ENCODE measurements around the gene LCN1.
"Not testable (repeated sequence)": the region's sequence is repeated elsewhere in the genome, so short reads cannot be mapped to it uniquely, and the experiment has no call there.

LCN1 gene

DNA sequence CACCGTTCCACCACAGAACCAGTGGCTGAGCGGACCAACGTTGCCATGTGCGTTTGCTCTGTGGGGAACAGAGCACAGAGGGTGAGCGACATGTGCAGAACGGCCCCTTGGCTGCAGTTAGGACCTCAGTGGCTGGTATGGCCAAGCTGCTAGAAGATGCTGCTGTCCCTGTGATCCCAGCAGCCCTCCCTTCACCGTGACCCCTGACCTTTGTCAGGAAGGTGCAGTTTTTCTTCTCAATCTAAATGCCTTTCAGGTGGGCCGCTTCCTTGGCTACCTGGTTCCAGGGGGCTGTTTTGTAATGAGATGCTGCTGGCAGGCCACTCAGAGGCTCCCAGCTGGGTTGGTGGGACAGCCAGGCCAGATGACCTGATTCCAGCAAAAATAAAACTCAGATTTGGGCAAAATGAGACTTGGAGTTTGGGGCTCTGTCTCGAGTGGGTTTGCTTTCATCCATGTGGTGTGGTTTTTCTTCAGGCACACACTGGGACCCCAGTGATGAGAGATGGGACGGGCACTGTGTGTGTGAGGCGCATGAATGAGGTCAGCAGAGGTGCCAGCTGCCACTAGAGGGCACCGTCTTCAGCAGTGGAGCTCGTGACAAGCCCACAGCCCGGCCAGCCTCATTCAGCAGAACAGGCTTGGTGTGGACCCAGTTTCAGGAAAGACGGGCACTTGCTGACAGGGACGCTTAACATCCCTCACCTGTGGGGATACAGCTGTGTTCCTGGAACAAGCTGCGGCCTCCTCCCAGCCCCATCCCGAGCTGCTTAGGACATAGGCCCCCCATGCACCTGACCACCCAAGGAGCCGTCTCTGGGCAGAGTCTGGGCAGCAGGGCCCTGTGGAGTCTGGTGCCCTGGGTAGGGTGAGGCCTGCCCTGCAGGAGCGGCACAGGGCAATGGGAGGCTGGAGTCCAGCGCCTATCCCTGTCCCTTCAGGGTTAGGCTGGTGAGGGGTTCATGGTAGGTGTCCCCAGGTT is 16.7 kb upstream of the LCN1 start:
- DNase-seq (ENCODE audit: low read depth, low spot score): peak; percentile 75

DNA sequence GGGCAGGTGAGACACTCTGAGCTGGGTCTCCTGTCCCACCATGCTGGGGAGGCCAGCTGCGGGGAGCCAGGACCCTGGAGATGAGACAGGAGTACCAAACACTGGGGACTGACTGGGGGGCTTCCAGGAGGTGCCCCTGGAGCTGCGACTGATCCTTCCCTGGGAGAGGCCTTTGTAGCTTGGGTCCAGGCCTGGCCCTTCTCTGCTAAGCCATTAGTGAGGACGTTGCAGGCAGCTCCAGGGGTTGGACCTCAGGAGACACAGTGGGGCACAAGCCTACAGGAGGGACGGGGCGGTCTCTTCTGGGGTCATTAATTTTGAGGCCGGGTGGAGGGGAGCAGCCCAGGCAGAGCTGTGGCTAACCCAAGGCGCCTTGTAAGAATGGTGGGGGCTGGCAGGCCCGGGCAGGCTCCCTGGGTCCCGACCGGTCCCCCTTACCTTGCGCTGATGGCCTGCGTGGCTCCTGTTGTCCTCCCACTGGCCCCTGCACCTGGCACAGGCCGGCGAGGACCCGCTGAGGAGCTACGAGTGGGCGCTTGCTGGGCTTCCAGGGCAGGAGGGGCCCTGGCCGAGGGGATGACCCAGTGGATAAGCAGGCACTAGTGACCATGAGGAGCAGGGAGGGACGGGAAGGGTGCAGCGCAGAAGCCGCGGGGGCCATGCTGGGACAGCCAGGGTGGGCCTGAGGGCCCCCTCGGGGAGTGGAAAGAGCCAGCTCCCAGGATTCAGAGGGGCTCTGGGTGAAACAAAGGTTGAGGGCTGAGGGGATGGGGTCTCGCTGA is 15.6 kb upstream of the LCN1 start:
- no peak for DNase-seq (ENCODE audit: low read depth, low spot score)

DNA sequence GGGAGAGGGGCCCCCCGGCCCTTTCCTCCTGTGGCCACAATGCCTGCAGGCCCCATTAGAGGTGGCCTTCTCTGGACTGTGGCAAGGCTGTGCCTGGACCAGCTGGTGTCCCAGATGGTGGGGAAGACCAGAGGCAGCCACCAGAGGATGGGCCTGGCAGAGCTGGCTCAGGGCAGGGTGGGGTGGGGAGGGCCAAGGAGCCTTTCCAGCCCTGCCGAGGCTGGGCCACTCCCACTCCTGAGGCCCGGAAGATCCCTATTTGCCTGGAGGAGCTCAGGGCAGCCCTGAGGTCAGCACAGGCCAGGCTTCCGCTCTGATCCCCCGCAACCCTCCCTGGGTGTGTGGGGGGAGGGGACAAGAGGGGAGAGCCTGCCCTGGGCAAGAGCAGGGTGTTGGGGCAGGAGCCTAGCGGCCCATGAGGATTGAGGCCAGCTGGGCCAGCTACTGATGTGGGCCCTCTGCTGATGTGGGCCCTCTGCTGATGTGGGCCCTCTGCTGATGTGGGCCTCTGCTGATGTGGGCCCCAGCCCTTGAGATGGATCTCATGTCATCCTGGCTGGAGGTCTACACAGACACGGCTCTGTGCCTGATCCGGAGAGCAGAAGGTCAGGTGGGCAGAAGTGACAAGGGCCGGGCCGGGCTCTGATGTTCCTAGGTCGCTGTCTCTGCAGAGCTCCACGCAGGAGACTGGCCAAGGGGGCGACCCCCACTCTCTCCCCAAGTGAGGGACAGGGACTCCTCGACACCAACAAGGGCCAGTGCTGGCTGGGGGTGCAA is 14.7 kb upstream of the LCN1 start:
- DNase-seq (ENCODE audit: low read depth, low spot score): no peak

DNA sequence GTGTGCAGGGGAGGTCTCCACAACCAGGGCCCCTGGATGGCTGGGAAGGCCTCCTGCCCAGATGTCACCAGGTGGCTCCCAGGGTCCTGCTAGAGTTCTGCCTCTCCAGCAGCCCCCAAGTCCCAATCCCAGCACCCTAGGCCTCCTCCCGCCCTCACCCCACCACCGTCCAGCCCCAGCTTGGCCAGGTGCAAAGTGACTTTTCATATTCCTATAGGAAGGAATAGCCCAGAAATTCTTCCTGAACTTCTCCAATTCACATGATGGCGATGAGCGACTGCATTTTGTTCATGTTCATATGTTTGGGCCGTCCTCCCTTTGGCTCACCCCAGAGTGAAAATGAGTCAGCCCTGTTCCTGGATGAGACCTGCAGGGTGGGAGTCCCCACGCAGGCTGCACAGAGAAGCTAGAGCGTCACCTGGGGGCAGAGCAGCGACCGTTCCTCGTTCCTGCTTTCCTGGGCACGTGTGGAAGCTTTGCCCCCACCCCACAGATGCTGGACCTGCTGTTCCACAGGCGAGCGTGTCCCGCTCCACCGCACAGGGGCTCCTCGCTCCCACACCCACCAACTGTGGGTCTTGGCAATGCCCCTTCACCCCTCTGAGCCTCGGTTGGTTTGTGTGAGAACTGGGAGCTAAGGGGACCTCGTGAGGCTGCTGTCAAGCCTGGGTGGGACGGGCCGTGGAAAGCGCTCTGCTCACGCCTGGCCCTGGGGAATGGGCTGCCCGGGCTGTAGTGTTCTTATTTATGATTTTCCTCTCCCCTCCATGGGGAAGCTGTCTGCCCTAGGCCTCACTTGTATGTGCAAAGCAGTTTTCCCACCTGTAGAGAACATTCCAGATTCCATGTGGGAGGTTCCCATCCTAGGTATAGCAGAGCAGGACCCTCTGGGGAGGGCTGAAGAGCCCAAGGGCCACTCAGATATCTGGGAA is 13.9 kb upstream of the LCN1 start:
- no peak for DNase-seq (ENCODE audit: low read depth, low spot score)

DNA sequence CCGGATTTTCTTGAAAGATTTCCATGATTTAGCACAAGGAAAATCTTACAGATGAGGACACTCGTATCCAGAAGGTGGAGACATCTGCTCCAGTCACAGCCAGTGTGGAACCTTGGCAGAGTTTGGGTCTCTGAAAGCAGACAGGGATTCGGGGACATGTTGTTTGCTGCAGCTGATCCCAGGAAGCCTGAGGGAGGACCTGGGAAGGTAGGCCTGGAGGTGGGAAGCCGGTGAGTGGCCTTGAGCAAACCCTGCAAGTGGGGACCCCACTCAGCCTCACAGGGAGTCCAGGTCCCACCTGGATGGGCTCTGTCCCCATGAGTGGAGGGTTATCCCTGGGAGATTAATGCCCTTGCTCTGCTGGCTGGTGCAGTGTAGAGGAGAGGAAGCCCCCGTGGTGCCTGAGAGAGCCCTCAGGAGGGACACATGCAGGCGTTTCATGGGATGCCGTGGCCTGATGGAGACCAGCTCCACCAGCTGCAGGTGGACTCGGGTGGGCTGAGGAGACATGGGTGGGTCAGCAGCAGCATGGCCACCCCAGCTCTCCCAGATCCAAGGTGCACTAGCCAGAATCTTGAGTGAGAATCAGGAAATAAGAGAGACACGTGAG is 12.9 kb upstream of the LCN1 start:
- DNase-seq (ENCODE audit: low read depth, low spot score): no peak

DNA sequence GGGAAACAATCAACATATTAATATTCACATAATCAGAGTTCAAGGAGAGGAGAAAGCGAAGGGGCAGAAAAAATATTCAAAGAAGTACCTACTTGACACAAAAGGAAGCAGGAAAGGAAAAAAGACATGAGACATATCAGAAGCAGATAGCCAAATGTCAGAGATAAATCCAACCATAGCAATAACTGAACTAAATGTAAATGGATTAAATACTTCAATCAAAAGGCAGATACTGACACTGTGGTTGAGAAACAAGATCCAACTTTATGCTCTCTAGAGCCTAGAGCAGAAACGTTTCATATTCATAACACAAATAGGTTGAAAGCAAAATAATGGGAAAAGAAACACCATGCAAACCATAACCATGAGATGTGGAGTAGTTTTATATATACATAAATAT is 11.8 kb upstream of the LCN1 start:
- no peak for DNase-seq (ENCODE audit: low read depth, low spot score)

DNA sequence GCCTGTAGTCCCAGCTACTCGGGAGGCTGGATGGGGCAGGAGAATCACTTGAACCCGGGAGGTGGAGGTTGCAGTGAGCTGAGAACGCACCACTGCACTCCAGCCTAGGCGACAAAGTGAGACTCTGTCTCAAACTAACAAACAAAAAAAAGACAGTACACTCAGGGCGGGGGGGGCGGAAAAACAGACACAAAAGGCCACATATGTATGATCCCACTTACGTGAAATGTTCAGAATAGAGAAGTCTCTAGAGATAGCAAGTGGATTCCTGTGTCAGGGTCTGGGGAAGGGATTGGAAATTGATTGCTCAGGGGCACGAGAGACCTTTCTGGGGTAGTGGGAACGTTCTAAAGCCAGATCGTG is 9.0 kb upstream of the LCN1 start:
- no peak for DNase-seq (ENCODE audit: low read depth, low spot score)

DNA sequence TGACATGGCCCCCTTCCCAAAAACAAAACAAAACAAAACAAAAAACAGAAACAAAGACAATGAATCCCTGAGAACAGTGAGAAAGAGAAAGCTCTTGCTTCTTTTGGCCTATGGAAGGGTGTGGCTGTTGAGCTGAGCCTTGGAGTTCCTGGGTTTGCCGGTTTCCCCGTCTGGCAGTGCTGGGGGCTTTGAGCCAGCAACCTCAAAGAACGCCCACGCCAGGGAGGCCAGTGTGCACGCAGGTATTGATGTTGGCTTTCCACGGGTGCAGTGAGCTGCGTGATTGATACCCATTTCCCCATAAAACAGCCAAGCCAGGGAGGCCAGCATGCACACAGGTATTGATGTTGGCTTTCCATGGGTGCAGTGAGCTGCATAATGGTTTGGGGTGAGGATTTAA is 8.3 kb upstream of the LCN1 start:
- peak; percentile 31 for DNase-seq (ENCODE audit: low read depth, low spot score)

DNA sequence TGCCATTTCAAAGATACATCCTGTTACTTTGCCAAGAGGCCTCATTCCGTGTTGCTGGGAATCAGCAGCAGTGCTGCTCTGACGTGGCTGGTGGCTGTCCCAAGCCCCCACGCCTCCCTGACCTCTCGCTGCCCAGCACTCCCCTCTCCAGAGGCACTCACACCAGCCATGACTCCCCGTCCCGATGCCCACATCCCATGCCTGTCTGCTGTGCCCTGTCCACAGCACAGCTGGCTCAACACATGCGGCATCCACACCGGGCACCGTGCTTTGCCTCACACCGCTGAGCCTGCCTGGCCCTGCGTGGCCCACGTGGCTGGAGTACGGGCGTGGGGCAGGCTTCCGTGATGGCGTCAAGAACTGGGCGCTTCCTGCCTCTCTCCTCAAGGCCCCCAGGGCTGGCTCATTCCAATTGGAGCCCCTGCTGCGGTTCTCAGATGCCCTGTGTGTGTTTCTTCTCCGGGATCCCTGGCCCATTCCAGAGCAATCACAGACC is 7.8 kb upstream of the LCN1 start:
- no peak for DNase-seq (ENCODE audit: low read depth, low spot score)

DNA sequence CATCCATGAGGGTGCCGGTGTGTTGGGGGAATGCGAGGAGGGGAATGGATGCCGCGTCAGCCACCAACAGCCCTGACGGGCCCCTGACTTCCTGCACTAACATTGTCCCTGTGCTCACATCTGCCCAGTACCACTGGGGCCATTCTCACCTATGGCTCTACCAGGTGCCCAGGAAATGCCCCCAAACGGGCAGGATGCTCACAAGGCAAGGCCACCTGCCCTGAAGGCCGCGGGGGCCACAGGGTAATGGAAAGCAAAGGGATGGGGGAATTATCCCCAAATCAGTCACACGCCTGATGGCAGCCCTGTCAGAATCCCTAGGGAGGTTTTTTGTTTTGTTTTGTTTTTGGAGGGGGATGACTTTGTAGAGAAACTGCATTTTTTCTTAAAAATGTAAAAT is 7.3 kb upstream of the LCN1 start:
- not testable (repeated sequence) for DNase-seq (ENCODE audit: low read depth, low spot score)

DNA sequence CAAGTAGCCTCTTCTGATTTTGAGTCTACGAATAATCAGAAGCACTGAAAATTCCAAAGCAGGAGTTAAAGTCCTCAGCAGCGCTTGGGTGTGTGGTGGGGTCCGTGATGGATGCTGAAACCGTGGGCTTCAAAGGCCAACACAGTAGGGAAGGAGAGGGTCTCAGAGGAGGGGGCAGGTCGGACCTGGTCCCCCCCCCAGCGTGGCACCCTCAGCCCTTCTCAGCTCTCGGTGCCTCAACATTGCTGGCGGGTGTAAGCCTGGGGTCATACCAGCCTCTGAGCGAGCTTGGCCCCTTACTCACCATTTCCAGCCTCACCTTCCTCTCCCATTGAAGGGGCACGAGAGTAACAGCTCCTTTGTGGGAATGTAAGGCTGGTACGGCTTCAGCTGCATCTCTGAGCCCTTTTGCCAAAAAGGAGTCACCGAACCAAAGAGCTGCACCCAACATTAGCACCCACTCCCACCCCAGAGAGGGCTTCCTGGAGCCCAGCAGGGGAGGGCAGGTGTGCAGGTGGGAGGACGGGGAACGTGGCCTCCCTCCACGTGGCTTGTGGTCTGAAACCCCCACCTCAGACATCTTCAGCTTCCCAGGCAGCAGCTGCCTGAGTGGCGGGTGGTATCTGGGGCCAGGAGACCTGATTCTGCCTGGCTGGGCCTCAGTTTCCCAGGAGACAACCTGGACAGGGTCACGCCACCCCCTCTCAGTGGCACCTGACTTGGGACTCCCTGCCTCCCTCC is 6.7 kb upstream of the LCN1 start:
- no peak for DNase-seq (ENCODE audit: low read depth, low spot score)

DNA sequence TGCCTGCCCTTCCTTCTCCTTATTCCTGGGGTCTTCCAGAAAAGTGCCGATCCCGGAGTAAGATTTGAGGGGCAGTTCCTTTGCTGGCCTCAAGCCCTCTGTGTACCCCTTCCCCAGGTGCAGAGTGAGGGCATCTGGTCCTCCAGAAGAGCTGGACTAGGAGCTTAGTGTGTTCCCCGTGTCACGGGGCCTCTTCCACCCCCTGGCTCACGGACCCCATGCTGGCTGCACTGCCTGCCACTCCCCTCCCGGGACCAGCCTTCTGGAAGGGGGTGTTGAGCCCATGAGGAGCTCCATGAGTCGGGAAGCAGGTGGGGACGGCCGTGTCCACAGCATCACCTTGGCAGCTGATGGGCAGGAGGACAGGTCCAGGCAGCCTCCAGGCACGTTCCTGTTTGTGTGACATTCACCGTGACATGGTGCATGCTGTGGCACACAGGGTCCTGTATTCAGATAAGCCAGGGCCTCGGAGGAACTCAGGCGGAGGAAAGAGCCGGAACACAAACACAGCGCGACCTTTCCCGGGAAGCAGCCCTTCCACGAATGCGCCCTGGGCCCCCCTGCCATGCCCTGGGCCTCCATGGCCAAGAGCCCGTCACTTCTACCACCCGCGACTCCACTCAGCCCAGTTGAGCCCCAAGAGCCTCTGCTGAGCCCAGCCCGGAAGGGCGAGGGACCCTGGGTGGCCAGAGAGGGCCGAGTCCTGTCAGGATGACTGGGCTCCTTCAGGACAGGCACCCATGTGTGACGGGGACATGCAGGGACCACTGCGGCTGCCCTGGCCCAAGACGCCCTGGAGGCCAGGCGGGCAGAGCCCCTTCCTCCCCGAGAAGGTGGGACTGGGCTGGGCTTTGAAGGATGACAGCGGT is 5.9 kb upstream of the LCN1 start:
- no peak for DNase-seq (ENCODE audit: low read depth, low spot score)

DNA sequence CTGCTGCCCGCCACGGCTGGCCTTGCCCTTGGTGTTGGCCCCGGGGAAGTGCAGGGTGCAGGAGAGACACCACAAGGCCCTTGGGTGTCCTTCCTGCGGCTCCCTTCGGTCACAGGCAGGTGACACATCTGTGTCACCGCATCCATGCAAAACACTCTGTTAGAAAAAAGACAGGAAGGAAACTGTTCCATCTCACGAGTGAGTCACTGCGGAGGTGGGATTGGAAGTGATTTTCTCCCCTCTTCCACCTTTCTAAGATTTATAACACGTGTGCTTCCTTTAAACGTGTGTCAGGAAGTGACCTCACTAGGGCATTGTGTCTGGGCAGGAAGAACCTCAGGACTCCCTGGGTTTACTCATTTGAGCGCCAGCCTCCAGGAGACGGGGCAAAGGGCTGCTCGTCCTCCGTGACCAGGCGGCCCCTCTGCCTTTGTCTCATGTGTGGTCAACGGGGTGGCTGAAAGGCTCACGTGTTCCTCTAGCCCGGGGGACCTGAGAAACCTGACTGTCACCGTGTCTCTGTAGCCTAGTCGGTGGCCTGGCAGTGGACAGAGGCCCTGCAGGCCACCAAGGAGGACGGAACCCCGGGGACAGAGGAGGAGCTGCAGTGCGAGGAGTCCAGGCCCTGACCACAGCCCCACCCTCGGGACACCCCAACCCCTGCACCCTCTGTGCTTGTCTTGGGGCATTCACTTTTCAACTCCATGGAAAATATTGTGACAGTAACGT is 4.9 kb upstream of the LCN1 start:
- no peak for DNase-seq (ENCODE audit: low read depth, low spot score)

DNA sequence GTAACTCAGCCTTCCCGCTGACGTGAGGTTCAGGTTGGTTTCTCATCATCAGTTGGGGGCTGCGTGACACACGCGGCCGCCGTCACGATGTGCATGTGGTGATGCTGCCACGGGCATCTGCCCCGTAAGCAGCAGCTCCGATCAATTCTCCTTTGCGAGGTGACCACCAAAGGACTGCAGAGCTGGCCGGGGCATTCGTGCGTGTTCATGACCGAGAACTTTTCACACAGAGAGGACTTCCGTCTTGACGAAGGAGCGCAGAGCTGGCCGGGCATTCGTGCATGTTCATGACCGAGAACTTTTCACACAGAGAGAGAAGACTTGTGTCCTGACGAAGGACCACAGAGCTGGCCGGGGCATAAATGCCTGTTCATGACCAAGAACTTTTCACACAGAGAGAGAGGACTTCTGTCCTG is 3.8 kb upstream of the LCN1 start:
- DNase-seq (ENCODE audit: low read depth, low spot score): no peak

DNA sequence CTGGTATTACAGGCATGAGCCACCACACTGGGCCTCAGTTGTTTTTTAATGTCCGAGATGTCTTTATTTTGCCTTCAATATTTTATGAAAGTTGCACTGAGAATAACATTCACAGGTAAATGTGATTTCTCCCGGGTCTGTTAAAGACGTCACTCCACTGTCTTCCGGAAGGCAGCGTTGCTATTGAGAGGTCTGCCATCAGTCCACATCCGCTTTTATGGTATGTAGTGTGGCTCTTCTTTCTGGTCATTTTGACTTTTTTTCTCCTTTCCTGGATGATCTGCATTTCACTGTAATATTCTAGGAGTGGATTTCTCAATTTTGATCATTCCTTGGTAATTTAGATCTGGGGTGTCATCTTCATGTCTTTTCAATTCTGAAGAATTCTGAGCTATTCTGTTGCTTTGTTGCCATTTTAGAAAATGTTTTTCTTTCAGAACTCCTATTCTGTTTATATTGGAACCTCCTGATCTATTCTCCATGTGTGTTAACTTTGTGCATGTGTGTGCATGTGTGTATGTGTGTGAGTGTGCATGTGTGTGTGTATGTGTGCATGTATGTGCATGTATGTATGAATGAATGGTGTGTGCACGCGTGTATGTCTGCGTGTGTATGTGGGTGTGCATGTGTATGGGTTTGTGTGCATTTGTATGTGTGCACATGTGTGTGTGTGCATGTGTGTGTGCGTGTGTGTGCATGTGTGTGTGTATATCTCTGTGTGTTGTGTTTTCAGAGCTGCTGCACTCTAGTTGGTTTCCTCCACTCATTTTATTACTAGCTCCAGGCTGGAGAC is 1.9 kb upstream of the LCN1 start:
- no peak for DNase-seq (ENCODE audit: low read depth, low spot score)

DNA sequence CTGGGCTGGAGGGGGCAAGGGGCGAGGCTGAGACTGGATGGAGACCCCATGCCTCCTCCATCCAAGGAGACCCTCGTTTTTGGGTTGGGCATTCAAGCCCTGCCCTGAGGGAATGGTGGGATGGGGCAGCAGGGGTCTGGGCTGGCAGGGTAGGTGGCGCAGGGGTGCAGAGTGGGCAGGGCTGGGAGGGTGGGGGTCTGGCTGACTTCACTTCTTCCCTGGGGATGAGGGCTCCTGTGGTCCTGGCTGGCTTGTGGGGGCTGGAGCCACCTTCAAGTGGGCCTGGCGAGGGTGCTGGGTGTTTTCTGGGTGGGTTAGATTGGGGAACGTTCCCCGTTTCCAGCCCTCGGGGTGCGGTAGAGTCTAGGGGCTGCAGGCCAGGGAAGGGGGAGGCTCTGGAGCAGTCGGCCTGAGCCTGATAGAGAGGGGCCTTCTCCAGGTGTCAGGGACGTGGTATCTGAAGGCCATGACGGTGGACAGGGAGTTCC is 412 bp downstream of the LCN1 start:
- no peak for DNase-seq (ENCODE audit: low read depth, low spot score)

All from astrocyte of the hippocampus (primary cell).